Testis (tissue), 2 donors: Measurements from ENCODE around the gene KRT3.

Source experiments
- POLR2A ChIP-seq: fragments of 450-650 bp; IDR thresholded peaks from one replicate; pipeline ENCODE4 v1.6.1; 2017; ENCODE audit warnings: antibody characterized with exemption, mild to moderate bottlenecking, moderate library complexity
- TF ChIP-seq, protein P1 (sequence below), 3 experiments: fragments of 450-650 bp in 2 of 3; fragments of 200-600 bp in 1 of 3; sonication (generic) in 1 of 3; IDR thresholded peaks; one replicate each; pipeline ENCODE4 v1.5.1; 2016 to 2019; ENCODE audit warnings: antibody characterized with exemption in 3 of 3, mild to moderate bottlenecking in 2 of 3, moderate library complexity in 1 of 3

DNA sequence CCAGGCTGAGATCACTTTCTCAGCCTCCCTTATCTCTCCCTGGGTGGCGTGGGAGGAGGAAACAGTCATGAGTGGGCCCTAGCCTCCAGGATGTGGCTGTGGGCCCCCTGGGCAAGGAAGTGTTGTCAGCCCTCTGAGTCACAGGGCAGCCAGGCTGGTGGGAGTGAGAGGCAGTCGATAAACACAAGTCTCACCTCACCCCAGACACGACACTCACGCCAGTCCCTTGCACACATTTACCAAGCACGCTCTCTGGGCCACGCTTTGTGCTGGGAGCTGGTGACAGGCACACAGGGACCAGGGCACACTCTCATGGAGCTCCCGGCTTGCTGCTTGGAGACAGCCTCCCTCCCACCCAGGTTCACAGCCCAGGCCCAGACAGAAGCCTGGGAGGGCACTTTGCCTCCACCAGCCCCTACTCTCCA lies 40.1 kb upstream of the KRT3 start:
- TF ChIP-seq, protein P1, sequence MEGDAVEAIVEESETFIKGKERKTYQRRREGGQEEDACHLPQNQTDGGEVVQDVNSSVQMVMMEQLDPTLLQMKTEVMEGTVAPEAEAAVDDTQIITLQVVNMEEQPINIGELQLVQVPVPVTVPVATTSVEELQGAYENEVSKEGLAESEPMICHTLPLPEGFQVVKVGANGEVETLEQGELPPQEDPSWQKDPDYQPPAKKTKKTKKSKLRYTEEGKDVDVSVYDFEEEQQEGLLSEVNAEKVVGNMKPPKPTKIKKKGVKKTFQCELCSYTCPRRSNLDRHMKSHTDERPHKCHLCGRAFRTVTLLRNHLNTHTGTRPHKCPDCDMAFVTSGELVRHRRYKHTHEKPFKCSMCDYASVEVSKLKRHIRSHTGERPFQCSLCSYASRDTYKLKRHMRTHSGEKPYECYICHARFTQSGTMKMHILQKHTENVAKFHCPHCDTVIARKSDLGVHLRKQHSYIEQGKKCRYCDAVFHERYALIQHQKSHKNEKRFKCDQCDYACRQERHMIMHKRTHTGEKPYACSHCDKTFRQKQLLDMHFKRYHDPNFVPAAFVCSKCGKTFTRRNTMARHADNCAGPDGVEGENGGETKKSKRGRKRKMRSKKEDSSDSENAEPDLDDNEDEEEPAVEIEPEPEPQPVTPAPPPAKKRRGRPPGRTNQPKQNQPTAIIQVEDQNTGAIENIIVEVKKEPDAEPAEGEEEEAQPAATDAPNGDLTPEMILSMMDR (IDR thresholded peaks at IDR 0.05): no peak
- no peak for TF ChIP-seq POLR2A
